H9 (cell line): ENCODE measurements around the gene MBD3L2. TPM values are rescaled to one million over a fixed set of nuclear protein-coding genes. Genes with fewer than 3 reads are reported as not detected.

Source experiments
- DNase-seq: peaks from one replicate; pipeline ENCODE4 v3.0.0-alpha.2; 2017
- H2AFZ ChIP-seq: one replicate; pipeline ENCODE4 v1.6.1; 2013; ENCODE audit warnings: mild to moderate bottlenecking, low read length, control low read depth, moderate library complexity
- H2AK5ac ChIP-seq: 2 replicates; pipeline ENCODE4 v1.6.1; 2013; ENCODE audit warnings: low read length, control low read depth, mixed read lengths; ENCODE audit not compliant: insufficient read length
- H2BK120ac ChIP-seq: one replicate; pipeline ENCODE4 v1.6.1; 2013; ENCODE audit warnings: low read depth, mild to moderate bottlenecking, low read length, control low read depth, inconsistent platforms; ENCODE audit not compliant: poor library complexity, severe bottlenecking
- H2BK12ac ChIP-seq: 2 replicates; pipeline ENCODE4 v1.6.1; 2013; ENCODE audit warnings: low read length, control low read depth, mixed read lengths, low read depth; ENCODE audit not compliant: insufficient read length
- H2BK15ac ChIP-seq: 2 replicates; pipeline ENCODE4 v1.6.1; 2013; ENCODE audit warnings: low read depth, low read length, control low read depth
- H2BK20ac ChIP-seq: one replicate; pipeline ENCODE4 v1.6.1; 2013; ENCODE audit warnings: low read depth, mild to moderate bottlenecking, low read length, control low read depth, inconsistent platforms; ENCODE audit not compliant: poor library complexity, severe bottlenecking
- H2BK5ac ChIP-seq: 2 replicates; pipeline ENCODE4 v1.6.1; 2013; ENCODE audit warnings: low read length, control low read depth, mixed read lengths; ENCODE audit not compliant: insufficient read length
- H3K14ac ChIP-seq: 2 replicates; pipeline ENCODE4 v1.6.1; 2013; ENCODE audit warnings: low read length, control low read depth; ENCODE audit not compliant: insufficient read depth
- H3K18ac ChIP-seq: 2 replicates; pipeline ENCODE4 v1.6.1; 2013; ENCODE audit warnings: low read depth, mild to moderate bottlenecking, mixed read lengths, low read length, control low read depth; ENCODE audit not compliant: insufficient read length
- H3K23ac ChIP-seq: 2 replicates; pipeline ENCODE4 v1.6.1; 2013; ENCODE audit warnings: low read length, control low read depth, mixed read lengths, low read depth; ENCODE audit not compliant: insufficient read length
- H3K23me2 ChIP-seq: 2 replicates; pipeline ENCODE4 v1.6.1; 2013; ENCODE audit warnings: low read depth, mild to moderate bottlenecking, mixed read lengths, low read length, control low read depth; ENCODE audit not compliant: insufficient read length, poor library complexity, severe bottlenecking
- H3K27ac ChIP-seq: 2 replicates; pipeline ENCODE4 v1.5.1; 2013; ENCODE audit warnings: low read length, control low read depth, mixed read lengths, low read depth; ENCODE audit not compliant: insufficient read length
- H3K27me3 ChIP-seq: 2 replicates; pipeline ENCODE4 v1.6.1; 2013; ENCODE audit warnings: low read length, control low read depth, inconsistent platforms; ENCODE audit not compliant: insufficient read depth
- H3K4ac ChIP-seq: 2 replicates; pipeline ENCODE4 v1.6.1; 2013; ENCODE audit warnings: low read depth, mild to moderate bottlenecking, control low read depth, inconsistent platforms, low read length, moderate library complexity
- H3K4me1 ChIP-seq: 2 replicates; pipeline ENCODE4 v1.6.1; 2013; ENCODE audit warnings: low read length, control low read depth, inconsistent platforms; ENCODE audit not compliant: insufficient read depth
- H3K4me2 ChIP-seq: 2 replicates; pipeline ENCODE4 v1.6.1; 2013; ENCODE audit warnings: low read length, control low read depth, mixed read lengths; ENCODE audit not compliant: insufficient read length, insufficient read depth
- H3K56ac ChIP-seq: 2 replicates; pipeline ENCODE4 v1.6.1; 2013; ENCODE audit warnings: low read depth, mild to moderate bottlenecking, mixed read lengths, low read length, control low read depth; ENCODE audit not compliant: insufficient read length
- H3K79me1 ChIP-seq: 2 replicates; pipeline ENCODE4 v1.6.1; 2013; ENCODE audit warnings: low read depth, mild to moderate bottlenecking, moderate library complexity, low read length, control low read depth, inconsistent platforms; ENCODE audit not compliant: insufficient read depth, poor library complexity, severe bottlenecking
- H3K79me2 ChIP-seq: 2 replicates; pipeline ENCODE4 v1.6.1; 2013; ENCODE audit warnings: low read length, control low read depth, inconsistent platforms; ENCODE audit not compliant: insufficient read depth
- H3K9ac ChIP-seq: 2 replicates; pipeline ENCODE4 v1.6.1; 2013; ENCODE audit warnings: low read length, control low read depth, mixed read lengths; ENCODE audit not compliant: insufficient read length; ENCODE audit errors: extremely low read depth
- H3K9me3 ChIP-seq: one replicate; pipeline ENCODE4 v1.6.1; 2013; ENCODE audit warnings: low read depth, low read length, inconsistent platforms; ENCODE audit not compliant: control insufficient read depth
- H3T11ph ChIP-seq: one replicate; pipeline ENCODE4 v1.6.1; 2013; ENCODE audit warnings: mild to moderate bottlenecking, low read length, control low read depth, inconsistent platforms
- H4K20me1 ChIP-seq: one replicate; pipeline ENCODE4 v1.6.1; 2013; ENCODE audit not compliant: control insufficient read depth, insufficient read length, insufficient read depth
- H4K5ac ChIP-seq: 2 replicates; pipeline ENCODE4 v1.6.1; 2013; ENCODE audit warnings: low read depth, mild to moderate bottlenecking, mixed read lengths, low read length, control low read depth; ENCODE audit not compliant: insufficient read length
- H4K8ac ChIP-seq: replicated peaks from 2 replicates; pipeline ENCODE4 v1.6.1; 2013; ENCODE audit warnings: low read length, control low read depth, mixed read lengths, low read depth; ENCODE audit not compliant: insufficient read length
- H4K91ac ChIP-seq: 2 replicates; pipeline ENCODE4 v1.6.1; 2013; ENCODE audit warnings: low read depth, mild to moderate bottlenecking, moderate library complexity, mixed read lengths, low read length, control low read depth; ENCODE audit not compliant: insufficient read length
- H3K27ac Mint-ChIP-seq, 3 experiments: 2 replicates in 2 of 3; 3 replicates in 1 of 3; pipeline ENCODE4 v1.8.0; 2020 to 2021; ENCODE audit warnings: mixed read lengths in 3 of 3, mild to moderate bottlenecking in 1 of 3, moderate library complexity in 1 of 3
- H3K27me3 Mint-ChIP-seq: 2 replicates; pipeline ENCODE4 v1.8.0; 2021; ENCODE audit warnings: low read depth, mild to moderate bottlenecking, moderate library complexity, mixed read lengths
- H3K36me3 Mint-ChIP-seq, 3 experiments: 2 replicates in 2 of 3; 3 replicates in 1 of 3; pipeline ENCODE4 v1.8.0; 2020 to 2021; ENCODE audit warnings: low read depth in 3 of 3, mixed read lengths in 3 of 3; ENCODE audit not compliant: insufficient read depth in 1 of 3
- H3K4me1 Mint-ChIP-seq, 2 experiments: 2 replicates each; pipeline ENCODE4 v1.8.0; 2020; ENCODE audit warnings: mixed read lengths in 2 of 2
- H3K4me3 Mint-ChIP-seq, 2 experiments: 2 replicates in 1 of 2; 3 replicates in 1 of 2; pipeline ENCODE4 v1.8.0; 2020 to 2021; ENCODE audit warnings: mild to moderate bottlenecking in 2 of 2, mixed read lengths in 2 of 2, moderate library complexity in 1 of 2
- H3K9me3 Mint-ChIP-seq, 2 experiments: 2 replicates in 1 of 2; 3 replicates in 1 of 2; pipeline ENCODE4 v1.8.0; 2020; ENCODE audit warnings: mild to moderate bottlenecking in 2 of 2, mixed read lengths in 2 of 2, moderate library complexity in 1 of 2
- WGBS: extraction: QIAGEN DNeasy Blood & Tissue Kit; methylation state at CpG from one replicate; pipeline ENCODE4 v1.1.7; 2013; ENCODE audit warnings: missing lambda C conversion rate, low lambda C conversion rate, mixed read lengths; ENCODE audit not compliant: insufficient read length; ENCODE audit errors: extremely low coverage; 5-methylcytosine and 5-hydroxymethylcytosine counted together
- total RNA-seq: library from RNA; stranded (reverse); gene quantifications from 2 replicates; pipeline ENCODE4 v1.2.1, GENCODE V29; 2021
- TF ChIP-seq, protein P1 (sequence below): fragments of 200-600 bp; sonication (generic); conservative IDR thresholded peaks from 3 replicates; pipeline ENCODE4 v1.8.0; 2021; ENCODE audit warnings: antibody characterized with exemption, mild to moderate bottlenecking

MBD3L2 gene
- total RNA-seq, 1 experiment from 2014 or later, result not detected

DNA sequence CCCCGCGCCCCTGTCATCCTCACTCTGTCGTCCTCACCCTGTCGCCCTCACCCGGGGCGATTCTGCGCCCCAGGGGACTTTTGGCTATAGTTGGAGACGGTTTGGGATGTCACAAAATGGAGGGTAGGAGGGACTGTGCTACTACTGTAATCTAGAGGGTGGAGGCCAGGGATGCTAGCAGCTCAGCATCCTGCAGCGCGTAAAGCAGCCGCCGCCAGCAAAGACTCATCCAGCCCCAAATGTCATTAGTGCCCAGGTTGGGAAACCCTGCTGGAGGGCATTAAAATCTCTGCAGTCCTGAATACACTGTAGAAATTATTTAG lies 20.7 kb downstream of the MBD3L2 start:
- Histone ChIP-seq H2AFZ (no peak overlapping the region), H2BK20ac (no peak overlapping the region), H3K4me1 (no peaks in the 10 kb centered on the region), H3K4me2 (peak overlapping the region; percentile 77), H3K79me2 (no peaks in the 10 kb centered on the region), H2BK5ac (no peak overlapping the region), H4K5ac (no peak overlapping the region), H2BK12ac (no peak overlapping the region), H3T11ph (no peak overlapping the region), H4K8ac (no peak overlapping the region), H3K9ac (peak overlapping the region; percentile 71), H3K79me1 (no peaks in the 10 kb centered on the region), H3K27me3 (no peaks in the 10 kb centered on the region), H2AK5ac (no peak overlapping the region), H4K20me1 (no peaks in the 10 kb centered on the region), H3K18ac (no peak overlapping the region), H3K56ac (no peak overlapping the region), H3K4ac (no peak overlapping the region), H3K23ac (no peak overlapping the region), H2BK120ac (no peak overlapping the region), H3K23me2 (peaks cover 7% of the 10 kb centered on the region), H2BK15ac (no peak overlapping the region), H3K27ac (no peak overlapping the region), H3K9me3 (no peaks in the 10 kb centered on the region), H3K14ac (no peak overlapping the region), H4K91ac (no peak overlapping the region)
- peaks cover 32 to 43% (median 33%) of the 10 kb centered on the region in 3 experiments for H3K36me3 Mint-ChIP-seq
- H3K9me3 Mint-ChIP-seq, result peaks cover 32 to 34% of the 10 kb centered on the region in 2 experiments
- TF ChIP-seq, protein P1, sequence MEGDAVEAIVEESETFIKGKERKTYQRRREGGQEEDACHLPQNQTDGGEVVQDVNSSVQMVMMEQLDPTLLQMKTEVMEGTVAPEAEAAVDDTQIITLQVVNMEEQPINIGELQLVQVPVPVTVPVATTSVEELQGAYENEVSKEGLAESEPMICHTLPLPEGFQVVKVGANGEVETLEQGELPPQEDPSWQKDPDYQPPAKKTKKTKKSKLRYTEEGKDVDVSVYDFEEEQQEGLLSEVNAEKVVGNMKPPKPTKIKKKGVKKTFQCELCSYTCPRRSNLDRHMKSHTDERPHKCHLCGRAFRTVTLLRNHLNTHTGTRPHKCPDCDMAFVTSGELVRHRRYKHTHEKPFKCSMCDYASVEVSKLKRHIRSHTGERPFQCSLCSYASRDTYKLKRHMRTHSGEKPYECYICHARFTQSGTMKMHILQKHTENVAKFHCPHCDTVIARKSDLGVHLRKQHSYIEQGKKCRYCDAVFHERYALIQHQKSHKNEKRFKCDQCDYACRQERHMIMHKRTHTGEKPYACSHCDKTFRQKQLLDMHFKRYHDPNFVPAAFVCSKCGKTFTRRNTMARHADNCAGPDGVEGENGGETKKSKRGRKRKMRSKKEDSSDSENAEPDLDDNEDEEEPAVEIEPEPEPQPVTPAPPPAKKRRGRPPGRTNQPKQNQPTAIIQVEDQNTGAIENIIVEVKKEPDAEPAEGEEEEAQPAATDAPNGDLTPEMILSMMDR, result no peak
- peaks cover 0 to 3% of the 10 kb centered on the region in 2 experiments; a peak in 2 of 4 replicates for H3K4me1 Mint-ChIP-seq
- H3K4me3 Mint-ChIP-seq, result peak overlapping the region; percentile 91 to 94
- WGBS, result no CpG with 5 or more reads among the region's 12 CpGs
- no peak overlapping the region for H3K27ac Mint-ChIP-seq
- H3K27me3 Mint-ChIP-seq, result no peaks in the 10 kb centered on the region
- no peak for DNase-seq
